ENCODE measurements around the gene OR6S1.

Gene OR6S1

DNA sequence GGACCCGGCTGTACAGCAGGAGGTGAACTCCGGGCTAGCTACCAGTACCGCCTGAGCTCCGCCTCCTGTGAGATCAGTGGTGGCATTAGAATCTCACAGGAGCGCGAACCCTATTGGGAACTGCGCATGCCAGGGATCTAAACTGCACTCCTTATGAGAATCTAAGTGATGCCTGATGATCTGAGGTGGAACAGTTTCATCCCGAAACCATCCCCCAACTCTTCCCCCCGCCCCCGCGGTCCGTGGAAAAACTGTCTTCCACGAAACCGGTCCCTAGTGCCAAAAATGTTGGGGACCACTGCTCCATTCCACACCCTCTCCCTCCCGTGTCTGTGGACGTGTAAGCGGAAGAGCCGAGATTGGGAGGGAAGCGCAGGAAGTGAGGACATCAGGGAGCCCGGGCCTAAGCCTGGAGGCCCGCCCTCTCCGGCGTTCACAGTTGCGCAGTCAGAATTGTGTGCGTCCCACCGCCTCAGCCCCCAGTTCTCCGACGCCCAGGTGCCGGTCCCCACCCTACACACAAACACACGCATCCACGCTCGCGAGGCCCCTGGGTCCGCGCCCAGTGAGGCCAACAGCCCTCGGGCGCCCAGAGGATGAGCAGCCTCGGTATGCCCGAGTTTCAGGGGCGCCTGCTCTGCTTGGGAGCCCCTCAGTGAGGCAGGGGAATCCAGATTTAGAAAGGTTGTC, 41.1 kb upstream of the OR6S1 start (continued):
- TF ChIP-seq OSR2 (tag by site-specific recombination; IDR thresholded peaks at IDR 0.05) = peak; percentile 68
- TF ChIP-seq, protein P1, sequence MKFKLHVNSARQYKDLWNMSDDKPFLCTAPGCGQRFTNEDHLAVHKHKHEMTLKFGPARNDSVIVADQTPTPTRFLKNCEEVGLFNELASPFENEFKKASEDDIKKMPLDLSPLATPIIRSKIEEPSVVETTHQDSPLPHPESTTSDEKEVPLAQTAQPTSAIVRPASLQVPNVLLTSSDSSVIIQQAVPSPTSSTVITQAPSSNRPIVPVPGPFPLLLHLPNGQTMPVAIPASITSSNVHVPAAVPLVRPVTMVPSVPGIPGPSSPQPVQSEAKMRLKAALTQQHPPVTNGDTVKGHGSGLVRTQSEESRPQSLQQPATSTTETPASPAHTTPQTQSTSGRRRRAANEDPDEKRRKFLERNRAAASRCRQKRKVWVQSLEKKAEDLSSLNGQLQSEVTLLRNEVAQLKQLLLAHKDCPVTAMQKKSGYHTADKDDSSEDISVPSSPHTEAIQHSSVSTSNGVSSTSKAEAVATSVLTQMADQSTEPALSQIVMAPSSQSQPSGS (tag by site-specific recombination; IDR thresholded peaks at IDR 0.05; ENCODE audit: low read depth) = no peak
- no peak for TF ChIP-seq KLF10 (tag by site-specific recombination; IDR thresholded peaks at IDR 0.05)
- TF ChIP-seq ZNF174 (tag by site-specific recombination; IDR thresholded peaks at IDR 0.05) = no peak
- no peak for TF ChIP-seq ZNF366 (tag by site-specific recombination; conservative IDR thresholded peaks at IDR 0.05)
- no peak for TF ChIP-seq ZNF560 (tag by site-specific recombination; IDR thresholded peaks at IDR 0.05; ENCODE audit: borderline replicate concordance)
- no peak for TF ChIP-seq ZNF529 (tag by site-specific recombination; IDR thresholded peaks at IDR 0.05; ENCODE audit: insufficient replicate concordance)
- TF ChIP-seq, protein P2, sequence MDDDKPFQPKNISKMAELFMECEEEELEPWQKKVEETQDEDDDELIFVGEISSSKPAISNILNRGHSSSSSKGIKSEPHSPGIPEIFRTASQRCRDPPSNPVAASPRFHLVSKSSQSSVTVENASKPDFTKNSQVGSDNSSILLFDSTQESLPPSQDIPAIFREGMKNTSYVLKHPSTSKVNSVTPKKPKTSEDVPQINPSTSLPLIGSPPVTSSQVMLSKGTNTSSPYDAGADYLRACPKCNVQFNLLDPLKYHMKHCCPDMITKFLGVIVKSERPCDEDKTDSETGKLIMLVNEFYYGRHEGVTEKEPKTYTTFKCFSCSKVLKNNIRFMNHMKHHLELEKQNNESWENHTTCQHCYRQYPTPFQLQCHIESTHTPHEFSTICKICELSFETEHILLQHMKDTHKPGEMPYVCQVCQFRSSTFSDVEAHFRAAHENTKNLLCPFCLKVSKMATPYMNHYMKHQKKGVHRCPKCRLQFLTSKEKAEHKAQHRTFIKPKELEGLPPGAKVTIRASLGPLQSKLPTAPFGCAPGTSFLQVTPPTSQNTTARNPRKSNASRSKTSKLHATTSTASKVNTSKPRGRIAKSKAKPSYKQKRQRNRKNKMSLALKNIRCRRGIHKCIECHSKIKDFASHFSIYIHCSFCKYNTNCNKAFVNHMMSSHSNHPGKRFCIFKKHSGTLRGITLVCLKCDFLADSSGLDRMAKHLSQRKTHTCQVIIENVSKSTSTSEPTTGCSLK (tag by site-specific recombination; IDR thresholded peaks at IDR 0.05) = no peak
- TF ChIP-seq ZXDB (tag by site-specific recombination; IDR thresholded peaks at IDR 0.05) = peak; percentile 66; the same call in 1 of the 2 replicates
- TF ChIP-seq, protein P3, sequence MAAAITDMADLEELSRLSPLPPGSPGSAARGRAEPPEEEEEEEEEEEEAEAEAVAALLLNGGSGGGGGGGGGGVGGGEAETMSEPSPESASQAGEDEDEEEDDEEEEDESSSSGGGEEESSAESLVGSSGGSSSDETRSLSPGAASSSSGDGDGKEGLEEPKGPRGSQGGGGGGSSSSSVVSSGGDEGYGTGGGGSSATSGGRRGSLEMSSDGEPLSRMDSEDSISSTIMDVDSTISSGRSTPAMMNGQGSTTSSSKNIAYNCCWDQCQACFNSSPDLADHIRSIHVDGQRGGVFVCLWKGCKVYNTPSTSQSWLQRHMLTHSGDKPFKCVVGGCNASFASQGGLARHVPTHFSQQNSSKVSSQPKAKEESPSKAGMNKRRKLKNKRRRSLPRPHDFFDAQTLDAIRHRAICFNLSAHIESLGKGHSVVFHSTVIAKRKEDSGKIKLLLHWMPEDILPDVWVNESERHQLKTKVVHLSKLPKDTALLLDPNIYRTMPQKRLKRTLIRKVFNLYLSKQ (tag by site-specific recombination; IDR thresholded peaks at IDR 0.05; ENCODE audit: borderline replicate concordance) = no peak
- peak; percentile 77 for TF ChIP-seq ZNF629 (tag by site-specific recombination; IDR thresholded peaks at IDR 0.05)
- TF ChIP-seq ZNF677 (tag by site-specific recombination; IDR thresholded peaks at IDR 0.05) = no peak
- TF ChIP-seq ZNF530 (tag by site-specific recombination; IDR thresholded peaks at IDR 0.05; ENCODE audit: low read depth) = peak; percentile 93; the same call in 1 of the 2 replicates
- TF ChIP-seq KLF9 (tag by site-specific recombination; IDR thresholded peaks at IDR 0.05; ENCODE audit: low read depth) = peak; percentile 10; the same call in 1 of the 2 replicates
- no peak for TF ChIP-seq MYNN (tag by site-specific recombination; IDR thresholded peaks at IDR 0.05; ENCODE audit: borderline replicate concordance)
- no peak for TF ChIP-seq ZNF23 (tag by site-specific recombination; IDR thresholded peaks at IDR 0.05; ENCODE audit: borderline replicate concordance)
- TF ChIP-seq, protein P4, sequence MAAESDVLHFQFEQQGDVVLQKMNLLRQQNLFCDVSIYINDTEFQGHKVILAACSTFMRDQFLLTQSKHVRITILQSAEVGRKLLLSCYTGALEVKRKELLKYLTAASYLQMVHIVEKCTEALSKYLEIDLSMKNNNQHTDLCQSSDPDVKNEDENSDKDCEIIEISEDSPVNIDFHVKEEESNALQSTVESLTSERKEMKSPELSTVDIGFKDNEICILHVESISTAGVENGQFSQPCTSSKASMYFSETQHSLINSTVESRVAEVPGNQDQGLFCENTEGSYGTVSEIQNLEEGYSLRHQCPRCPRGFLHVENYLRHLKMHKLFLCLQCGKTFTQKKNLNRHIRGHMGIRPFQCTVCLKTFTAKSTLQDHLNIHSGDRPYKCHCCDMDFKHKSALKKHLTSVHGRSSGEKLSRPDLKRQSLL (tag by site-specific recombination; IDR thresholded peaks at IDR 0.05) = no peak
- TF ChIP-seq ZNF777 (tag by site-specific recombination; IDR thresholded peaks at IDR 0.05; ENCODE audit: borderline replicate concordance) = no peak
- no peak for TF ChIP-seq ZNF785 (tag by site-specific recombination; IDR thresholded peaks at IDR 0.05)
- TF ChIP-seq ZNF76 (tag by site-specific recombination; IDR thresholded peaks at IDR 0.05; ENCODE audit: borderline replicate concordance, low read depth) = no peak
- peak; percentile 41; the same call in 1 of the 2 replicates for TF ChIP-seq SP7 (tag by site-specific recombination; IDR thresholded peaks at IDR 0.05)
- no peak for TF ChIP-seq BCL11A (tag by site-specific recombination; IDR thresholded peaks at IDR 0.05; ENCODE audit: low read depth)
- TF ChIP-seq, protein P5, sequence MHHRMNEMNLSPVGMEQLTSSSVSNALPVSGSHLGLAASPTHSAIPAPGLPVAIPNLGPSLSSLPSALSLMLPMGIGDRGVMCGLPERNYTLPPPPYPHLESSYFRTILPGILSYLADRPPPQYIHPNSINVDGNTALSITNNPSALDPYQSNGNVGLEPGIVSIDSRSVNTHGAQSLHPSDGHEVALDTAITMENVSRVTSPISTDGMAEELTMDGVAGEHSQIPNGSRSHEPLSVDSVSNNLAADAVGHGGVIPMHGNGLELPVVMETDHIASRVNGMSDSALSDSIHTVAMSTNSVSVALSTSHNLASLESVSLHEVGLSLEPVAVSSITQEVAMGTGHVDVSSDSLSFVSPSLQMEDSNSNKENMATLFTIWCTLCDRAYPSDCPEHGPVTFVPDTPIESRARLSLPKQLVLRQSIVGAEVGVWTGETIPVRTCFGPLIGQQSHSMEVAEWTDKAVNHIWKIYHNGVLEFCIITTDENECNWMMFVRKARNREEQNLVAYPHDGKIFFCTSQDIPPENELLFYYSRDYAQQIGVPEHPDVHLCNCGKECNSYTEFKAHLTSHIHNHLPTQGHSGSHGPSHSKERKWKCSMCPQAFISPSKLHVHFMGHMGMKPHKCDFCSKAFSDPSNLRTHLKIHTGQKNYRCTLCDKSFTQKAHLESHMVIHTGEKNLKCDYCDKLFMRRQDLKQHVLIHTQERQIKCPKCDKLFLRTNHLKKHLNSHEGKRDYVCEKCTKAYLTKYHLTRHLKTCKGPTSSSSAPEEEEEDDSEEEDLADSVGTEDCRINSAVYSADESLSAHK (tag by site-specific recombination; IDR thresholded peaks at IDR 0.05) = no peak
- TF ChIP-seq SCRT2 (tag by site-specific recombination; IDR thresholded peaks at IDR 0.05) = no peak
- TF ChIP-seq SP3 (tag by site-specific recombination; IDR thresholded peaks at IDR 0.05) = peak; percentile 38
- no peak for TF ChIP-seq ZNF302 (tag by site-specific recombination; IDR thresholded peaks at IDR 0.05; ENCODE audit: low read depth)
- TF ChIP-seq, protein P6, sequence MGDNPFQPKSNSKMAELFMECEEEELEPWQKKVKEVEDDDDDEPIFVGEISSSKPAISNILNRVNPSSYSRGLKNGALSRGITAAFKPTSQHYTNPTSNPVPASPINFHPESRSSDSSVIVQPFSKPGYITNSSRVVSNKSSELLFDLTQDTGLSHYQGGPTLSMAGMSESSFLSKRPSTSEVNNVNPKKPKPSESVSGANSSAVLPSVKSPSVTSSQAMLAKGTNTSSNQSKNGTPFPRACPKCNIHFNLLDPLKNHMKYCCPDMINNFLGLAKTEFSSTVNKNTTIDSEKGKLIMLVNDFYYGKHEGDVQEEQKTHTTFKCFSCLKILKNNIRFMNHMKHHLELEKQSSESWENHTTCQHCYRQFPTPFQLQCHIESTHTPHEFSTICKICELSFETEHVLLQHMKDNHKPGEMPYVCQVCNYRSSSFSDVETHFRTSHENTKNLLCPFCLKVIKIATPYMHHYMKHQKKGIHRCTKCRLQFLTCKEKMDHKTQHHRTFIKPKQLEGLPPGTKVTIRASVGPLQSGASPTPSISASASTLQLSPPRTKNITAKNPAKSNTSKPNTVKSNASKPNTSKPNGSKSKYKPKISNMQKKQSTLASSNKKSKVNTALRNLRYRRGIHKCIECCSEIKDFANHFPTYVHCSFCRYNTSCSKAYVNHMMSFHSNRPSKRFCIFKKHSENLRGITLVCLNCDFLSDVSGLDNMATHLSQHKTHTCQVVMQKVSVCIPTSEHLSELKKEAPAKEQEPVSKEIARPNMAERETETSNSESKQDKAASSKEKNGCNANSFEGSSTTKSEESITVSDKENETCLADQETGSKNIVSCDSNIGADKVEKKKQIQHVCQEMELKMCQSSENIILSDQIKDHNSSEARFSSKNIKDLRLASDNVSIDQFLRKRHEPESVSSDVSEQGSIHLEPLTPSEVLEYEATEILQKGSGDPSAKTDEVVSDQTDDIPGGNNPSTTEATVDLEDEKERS (tag by site-specific recombination; IDR thresholded peaks at IDR 0.05) = no peak

Measured in HEK293 (cell line).